ENCODE results near the gene IQGAP2.

The IQGAP2 gene

GRCh38 chr5:76579166-76579937, 176.3 kb downstream of the IQGAP2 start:
- no peak overlapping the region for H3K27ac Mint-ChIP-seq
- peaks cover 9% of the 10 kb centered on the region for H3K36me3 Mint-ChIP-seq
- CTCF ChIA-PET, result interaction anchor here (1.9 kb wide), 1 partner anchor 32 kb away, joined by 5 read pairs; no protein-coding TSS in a partner anchor
- no peak for DNase-seq
- no peaks in the 10 kb centered on the region for H3K9me3 Mint-ChIP-seq
- H3K4me1 Mint-ChIP-seq, result peaks cover 15% of the 10 kb centered on the region
- H3K27me3 Mint-ChIP-seq, result no peaks in the 10 kb centered on the region
- H3K4me3 Mint-ChIP-seq, result no peak overlapping the region

GRCh38 chr5:76580981-76581380, 177.9 kb downstream of the IQGAP2 start:
- Mint-ChIP-seq H3K27me3 (no peaks in the 10 kb centered on the region), H3K9me3 (no peaks in the 10 kb centered on the region), H3K36me3 (peaks cover 10% of the 10 kb centered on the region), H3K27ac (no peak overlapping the region), H3K4me1 (peaks cover 15% of the 10 kb centered on the region), H3K4me3 (no peak overlapping the region)
- no peak for DNase-seq
- CTCF ChIA-PET, result interaction anchor here (0.8 to 4.6 kb wide), 5 partner anchors 10 to 178 kb away, joined by 3 to 35 read pairs (median 4); partner anchors contain the start of gene IQGAP2

- H3K27me3 Mint-ChIP-seq, result no peaks in the 10 kb centered on the region
- CTCF ChIA-PET, result interaction anchor here (0.8 to 4.6 kb wide), 17 partner anchors 9 to 435 kb away, joined by 3 to 35 read pairs (median 4); partner anchors contain the start of gene IQGAP2
- no peak overlapping the region for H3K4me3 Mint-ChIP-seq
- H3K27ac Mint-ChIP-seq, result peak overlapping the region; percentile 7
- H3K36me3 Mint-ChIP-seq, result peaks cover 5% of the 10 kb centered on the region
- H3K4me1 Mint-ChIP-seq, result peaks cover 14% of the 10 kb centered on the region
- DNase-seq, result no peak
- no peaks in the 10 kb centered on the region for H3K9me3 Mint-ChIP-seq
These were observed 179.4 kb downstream of the IQGAP2 start for GRCh38 chr5:76582230-76583162.

- no peak overlapping the region for H3K4me3 Mint-ChIP-seq
- no peaks in the 10 kb centered on the region for H3K9me3 Mint-ChIP-seq
- H3K27ac Mint-ChIP-seq, result no peak overlapping the region
- peaks cover 8% of the 10 kb centered on the region for H3K4me1 Mint-ChIP-seq
- no peaks in the 10 kb centered on the region for H3K27me3 Mint-ChIP-seq
- peaks cover 5% of the 10 kb centered on the region for H3K36me3 Mint-ChIP-seq
- CTCF ChIA-PET, result interaction anchor here (0.6 to 4.6 kb wide), 19 partner anchors 8 to 436 kb away, joined by 3 to 35 read pairs (median 4); partner anchors contain the start of gene IQGAP2
- DNase-seq, result no peak
These were observed 180.3 kb downstream of the IQGAP2 start for GRCh38 chr5:76583163-76584047.

GRCh38 chr5:76585783-76586217, 182.7 kb downstream of the IQGAP2 start:
- Mint-ChIP-seq H3K27ac (no peak overlapping the region), H3K4me1 (peaks cover 11% of the 10 kb centered on the region), H3K9me3 (no peaks in the 10 kb centered on the region), H3K36me3 (peaks cover 16% of the 10 kb centered on the region), H3K27me3 (no peaks in the 10 kb centered on the region), H3K4me3 (no peak overlapping the region)
- CTCF ChIA-PET, result no interaction called here
- no peak for DNase-seq

GRCh38 chr5:76586531-76586930, 183.4 kb downstream of the IQGAP2 start:
- H3K27ac Mint-ChIP-seq, result no peak overlapping the region
- H3K36me3 Mint-ChIP-seq, result peaks cover 21% of the 10 kb centered on the region
- CTCF ChIA-PET, result interaction anchor here (1.6 to 1.7 kb wide), 2 partner anchors 15 to 39 kb away, joined by 4 to 6 read pairs; no protein-coding TSS in a partner anchor
- H3K4me3 Mint-ChIP-seq, result no peak overlapping the region
- no peak for DNase-seq
- no peaks in the 10 kb centered on the region for H3K27me3 Mint-ChIP-seq
- no peaks in the 10 kb centered on the region for H3K9me3 Mint-ChIP-seq
- H3K4me1 Mint-ChIP-seq, result peaks cover 11% of the 10 kb centered on the region

- Mint-ChIP-seq H3K36me3 (peaks cover 47% of the 10 kb centered on the region), H3K4me3 (no peak overlapping the region), H3K27ac (no peak overlapping the region), H3K4me1 (peaks cover 3% of the 10 kb centered on the region), H3K27me3 (no peaks in the 10 kb centered on the region), H3K9me3 (no peaks in the 10 kb centered on the region)
- CTCF ChIA-PET, result no interaction called here
- DNase-seq, result no peak
These were observed 186.9 kb downstream of the IQGAP2 start for GRCh38 chr5:76590027-76590426.

- no peak overlapping the region for H3K27ac Mint-ChIP-seq
- peaks cover 3% of the 10 kb centered on the region for H3K4me1 Mint-ChIP-seq
- CTCF ChIA-PET, result interaction anchor here (1.5 kb wide), 1 partner anchor 8 kb away, joined by 5 read pairs; no protein-coding TSS in a partner anchor
- H3K27me3 Mint-ChIP-seq, result no peaks in the 10 kb centered on the region
- H3K9me3 Mint-ChIP-seq, result no peaks in the 10 kb centered on the region
- H3K4me3 Mint-ChIP-seq, result no peak overlapping the region
- peaks cover 47% of the 10 kb centered on the region for H3K36me3 Mint-ChIP-seq
- DNase-seq, result no peak
These were observed 188.3 kb downstream of the IQGAP2 start for GRCh38 chr5:76591366-76591765.

- Mint-ChIP-seq H3K27ac (no peak overlapping the region), H3K4me1 (peaks cover 3% of the 10 kb centered on the region), H3K9me3 (no peaks in the 10 kb centered on the region), H3K36me3 (peaks cover 53% of the 10 kb centered on the region), H3K4me3 (no peak overlapping the region), H3K27me3 (no peaks in the 10 kb centered on the region)
- CTCF ChIA-PET, result interaction anchor here (1.1 to 1.5 kb wide), 2 partner anchors 9 kb away, joined by 3 to 5 read pairs; no protein-coding TSS in a partner anchor
- DNase-seq, result no peak
These were observed 189.6 kb downstream of the IQGAP2 start for GRCh38 chr5:76592692-76593091.

- H3K9me3 Mint-ChIP-seq, result no peaks in the 10 kb centered on the region
- CTCF ChIA-PET, result no interaction called here
- peaks cover 52% of the 10 kb centered on the region for H3K36me3 Mint-ChIP-seq
- H3K4me1 Mint-ChIP-seq, result peaks cover 3% of the 10 kb centered on the region
- no peaks in the 10 kb centered on the region for H3K27me3 Mint-ChIP-seq
- no peak for DNase-seq
- H3K4me3 Mint-ChIP-seq, result no peak overlapping the region
- H3K27ac Mint-ChIP-seq, result no peak overlapping the region
These were observed 191.0 kb downstream of the IQGAP2 start for GRCh38 chr5:76594107-76594506.

GRCh38 chr5:76595755-76596481, 192.8 kb downstream of the IQGAP2 start:
- no peak overlapping the region for H3K4me3 Mint-ChIP-seq
- DNase-seq, result no peak
- CTCF ChIA-PET, result interaction anchor here (0.6 kb wide), 1 partner anchor 31 kb away, joined by 3 read pairs; no protein-coding TSS in a partner anchor
- H3K4me1 Mint-ChIP-seq, result no peaks in the 10 kb centered on the region
- peaks cover 51% of the 10 kb centered on the region for H3K36me3 Mint-ChIP-seq
- H3K9me3 Mint-ChIP-seq, result no peaks in the 10 kb centered on the region
- no peaks in the 10 kb centered on the region for H3K27me3 Mint-ChIP-seq
- H3K27ac Mint-ChIP-seq, result no peak overlapping the region

GRCh38 chr5:76598531-76598930, 195.4 kb downstream of the IQGAP2 start:
- Mint-ChIP-seq H3K4me3 (no peak overlapping the region), H3K4me1 (no peaks in the 10 kb centered on the region), H3K27me3 (no peaks in the 10 kb centered on the region), H3K36me3 (peaks cover 34% of the 10 kb centered on the region), H3K9me3 (no peaks in the 10 kb centered on the region), H3K27ac (no peak overlapping the region)
- no peak for DNase-seq
- CTCF ChIA-PET, result interaction anchor here (0.8 to 6.6 kb wide), 4 partner anchors 10 to 175 kb away, joined by 3 to 75 read pairs (median 4); no protein-coding TSS in a partner anchor

GRCh38 chr5:76600716-76601115, 197.6 kb downstream of the IQGAP2 start:
- no peaks in the 10 kb centered on the region for H3K9me3 Mint-ChIP-seq
- H3K4me3 Mint-ChIP-seq, result no peak overlapping the region
- no peak for DNase-seq
- H3K27me3 Mint-ChIP-seq, result no peaks in the 10 kb centered on the region
- CTCF ChIA-PET, result interaction anchor here (1.0 to 6.6 kb wide), 10 partner anchors 8 to 416 kb away, joined by 3 to 75 read pairs (median 4); no protein-coding TSS in a partner anchor
- H3K4me1 Mint-ChIP-seq, result no peaks in the 10 kb centered on the region
- no peak overlapping the region for H3K27ac Mint-ChIP-seq
- H3K36me3 Mint-ChIP-seq, result peaks cover 42% of the 10 kb centered on the region

All from activated naive CD4-positive, alpha-beta T cell treated with anti-CD3 and anti-CD28 coated beads, Interleukin-2, amount 10 ng/mL, durations not matched to agents 7 days and 5 days (primary cell).